IMR-90 (cell line): ENCODE data around the gene MICAL2.

Experiments
- CTCF ChIP-seq: conservative IDR thresholded peaks from 2 replicates; pipeline ENCODE4 v1.5.1; 2012; ENCODE audit warnings: mild to moderate bottlenecking, low read depth, low read length, improper control_type of control experiment
- ELK1 ChIP-seq: fragments of 150-350 bp; IDR thresholded peaks from 2 replicates; pipeline ENCODE4 v1.6.1; 2016; ENCODE audit warnings: low read depth, mild to moderate bottlenecking, low read length, moderate library complexity, borderline replicate concordance
- MAFK ChIP-seq: IDR thresholded peaks from 2 replicates; pipeline ENCODE4 v1.6.1; 2012; ENCODE audit warnings: low read depth, low read length, improper control_type of control experiment
- POLR2A ChIP-seq: IDR thresholded peaks from 2 replicates; pipeline ENCODE4 v1.6.1; 2012; ENCODE audit warnings: mild to moderate bottlenecking, low read depth, low read length
- RFX5 ChIP-seq: IDR thresholded peaks from 2 replicates; pipeline ENCODE4 v1.8.0; 2012; ENCODE audit warnings: low read depth, mild to moderate bottlenecking, low read length, moderate library complexity

GRCh38 chr11:12240677-12241076 is 130.3 kb downstream of the MICAL2 start:
- no peak for TF ChIP-seq MAFK
- TF ChIP-seq RFX5, result no peak
- TF ChIP-seq CTCF, result no peak
- TF ChIP-seq ELK1, result no peak
- TF ChIP-seq POLR2A, result no peak
